GM19238 (cell line): ENCODE results near the gene DNAH5.
"Not testable (repeated sequence)": the region's sequence is repeated elsewhere in the genome, so short reads cannot be mapped to it uniquely, and the experiment has no call there.

ENCODE experiments used
- DNase-seq: peaks from one replicate; pipeline ENCODE4 v3.0.0; 2011; ENCODE audit warnings: low spot score; ENCODE audit not compliant: insufficient read length

The DNAH5 gene, protein sequence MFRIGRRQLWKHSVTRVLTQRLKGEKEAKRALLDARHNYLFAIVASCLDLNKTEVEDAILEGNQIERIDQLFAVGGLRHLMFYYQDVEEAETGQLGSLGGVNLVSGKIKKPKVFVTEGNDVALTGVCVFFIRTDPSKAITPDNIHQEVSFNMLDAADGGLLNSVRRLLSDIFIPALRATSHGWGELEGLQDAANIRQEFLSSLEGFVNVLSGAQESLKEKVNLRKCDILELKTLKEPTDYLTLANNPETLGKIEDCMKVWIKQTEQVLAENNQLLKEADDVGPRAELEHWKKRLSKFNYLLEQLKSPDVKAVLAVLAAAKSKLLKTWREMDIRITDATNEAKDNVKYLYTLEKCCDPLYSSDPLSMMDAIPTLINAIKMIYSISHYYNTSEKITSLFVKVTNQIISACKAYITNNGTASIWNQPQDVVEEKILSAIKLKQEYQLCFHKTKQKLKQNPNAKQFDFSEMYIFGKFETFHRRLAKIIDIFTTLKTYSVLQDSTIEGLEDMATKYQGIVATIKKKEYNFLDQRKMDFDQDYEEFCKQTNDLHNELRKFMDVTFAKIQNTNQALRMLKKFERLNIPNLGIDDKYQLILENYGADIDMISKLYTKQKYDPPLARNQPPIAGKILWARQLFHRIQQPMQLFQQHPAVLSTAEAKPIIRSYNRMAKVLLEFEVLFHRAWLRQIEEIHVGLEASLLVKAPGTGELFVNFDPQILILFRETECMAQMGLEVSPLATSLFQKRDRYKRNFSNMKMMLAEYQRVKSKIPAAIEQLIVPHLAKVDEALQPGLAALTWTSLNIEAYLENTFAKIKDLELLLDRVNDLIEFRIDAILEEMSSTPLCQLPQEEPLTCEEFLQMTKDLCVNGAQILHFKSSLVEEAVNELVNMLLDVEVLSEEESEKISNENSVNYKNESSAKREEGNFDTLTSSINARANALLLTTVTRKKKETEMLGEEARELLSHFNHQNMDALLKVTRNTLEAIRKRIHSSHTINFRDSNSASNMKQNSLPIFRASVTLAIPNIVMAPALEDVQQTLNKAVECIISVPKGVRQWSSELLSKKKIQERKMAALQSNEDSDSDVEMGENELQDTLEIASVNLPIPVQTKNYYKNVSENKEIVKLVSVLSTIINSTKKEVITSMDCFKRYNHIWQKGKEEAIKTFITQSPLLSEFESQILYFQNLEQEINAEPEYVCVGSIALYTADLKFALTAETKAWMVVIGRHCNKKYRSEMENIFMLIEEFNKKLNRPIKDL (N-terminal part only)

DNA sequence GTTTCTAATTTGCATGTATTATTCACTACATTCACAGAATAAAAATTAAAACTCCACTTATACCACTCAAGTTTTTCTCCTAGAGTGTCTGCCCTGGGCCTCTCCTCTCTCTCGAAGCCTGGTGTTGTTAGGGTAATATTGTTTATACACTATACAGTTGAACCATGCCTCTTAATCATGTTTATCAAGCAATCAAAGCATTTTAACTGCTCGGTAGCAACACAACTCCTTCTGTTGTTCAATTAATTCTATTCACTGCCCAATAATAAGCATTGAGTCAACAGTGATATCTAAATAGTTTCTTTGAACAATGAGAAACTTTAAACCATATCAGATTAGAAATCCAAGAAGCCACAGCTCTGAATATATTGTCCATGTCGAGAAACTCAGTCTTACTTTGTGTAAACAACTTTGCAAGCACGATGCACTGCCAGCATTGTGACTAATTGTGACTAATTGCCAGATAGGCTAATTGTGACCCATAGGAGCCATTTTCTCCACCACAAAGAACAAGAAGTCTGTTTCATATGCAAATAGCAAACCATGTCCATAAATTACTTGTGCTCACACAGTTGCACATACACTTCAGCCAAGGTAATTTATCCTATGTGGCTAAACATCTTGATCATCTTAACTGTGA is at the start of gene DNAH5:
Gene DNAH5, minus strand, starts transcription at position 129 of the 640 bp plus-strand sequence. CDS start 250 bp downstream, outside the sequence.
- no peak for DNase-seq

DNA sequence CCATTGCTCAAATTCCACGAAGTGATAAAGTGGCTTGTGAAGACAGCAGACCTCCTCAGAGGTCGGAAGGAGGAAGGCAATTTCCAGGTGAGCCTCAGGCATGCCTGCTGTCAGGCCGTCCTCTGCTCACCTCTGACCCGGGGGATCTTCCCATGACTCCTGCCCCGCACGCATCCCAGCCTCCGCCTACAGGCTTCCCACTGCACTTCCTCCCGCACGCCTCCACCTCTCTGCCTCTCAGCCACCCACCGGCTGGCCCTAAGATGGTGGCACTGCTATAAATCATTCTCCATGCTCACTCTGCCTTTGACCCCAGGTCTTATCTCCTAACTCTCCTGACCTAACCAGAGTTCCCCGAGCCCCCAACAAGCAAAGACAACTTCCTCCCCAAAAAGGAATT is 49.4 kb upstream of the DNAH5 start:
- no peak for DNase-seq

GRCh38 chr5:13992795-13993194 is 48.3 kb upstream of the DNAH5 start:
- no peak for DNase-seq

- no peak for DNase-seq
Measured at GRCh38 chr5:13991365-13991764, 46.9 kb upstream of the DNAH5 start.

DNA sequence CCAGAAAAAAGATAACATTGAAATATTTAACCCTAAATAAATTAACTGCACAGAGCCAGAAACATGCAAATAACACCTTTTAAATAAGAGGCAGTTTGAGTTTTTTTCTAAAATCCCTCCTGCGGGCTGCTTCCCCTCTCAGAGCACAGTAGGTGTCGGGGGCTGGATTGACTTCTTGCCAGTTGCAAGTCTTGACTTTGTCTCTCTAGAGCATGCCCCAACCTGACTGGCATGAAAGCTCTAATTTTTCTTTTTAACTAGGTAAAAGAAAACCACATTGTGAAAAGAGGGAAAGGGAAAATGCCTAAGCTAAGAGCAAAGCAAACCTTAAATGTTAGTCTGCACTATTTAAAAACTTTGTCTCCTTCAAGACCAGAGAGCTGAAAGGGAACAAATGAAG is 46.4 kb upstream of the DNAH5 start:
- no peak for DNase-seq

- DNase-seq = no peak
Measured at GRCh38 chr5:13989832-13990231, 45.3 kb upstream of the DNAH5 start.

- DNase-seq = peak; percentile 28
Measured at GRCh38 chr5:13987843-13988464, 43.5 kb upstream of the DNAH5 start.

GRCh38 chr5:13985731-13986418 is 41.4 kb upstream of the DNAH5 start:
- no peak for DNase-seq

DNA sequence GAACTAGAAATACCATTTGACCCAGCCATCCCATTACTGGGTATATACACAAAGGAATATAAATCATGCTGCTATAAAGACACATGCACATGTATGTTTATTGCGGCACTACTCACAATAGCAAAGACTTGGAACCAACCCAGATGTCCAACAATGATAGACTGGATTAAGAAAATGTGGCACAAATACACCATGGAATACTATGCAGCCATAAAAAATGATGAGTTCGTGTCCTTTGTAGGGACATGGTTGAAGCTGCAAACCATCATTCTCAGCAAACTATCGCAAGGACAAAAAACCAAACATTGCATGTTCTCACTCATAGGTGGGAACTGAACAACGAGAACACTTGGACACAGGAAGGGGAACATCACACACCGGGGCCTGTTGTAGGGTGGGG is 40.4 kb upstream of the DNAH5 start:
- not testable (repeated sequence) for DNase-seq

- DNase-seq = no peak
Measured at GRCh38 chr5:13976867-13977830, 32.7 kb upstream of the DNAH5 start.

GRCh38 chr5:13976223-13976622 is 31.7 kb upstream of the DNAH5 start:
- no peak for DNase-seq

DNA sequence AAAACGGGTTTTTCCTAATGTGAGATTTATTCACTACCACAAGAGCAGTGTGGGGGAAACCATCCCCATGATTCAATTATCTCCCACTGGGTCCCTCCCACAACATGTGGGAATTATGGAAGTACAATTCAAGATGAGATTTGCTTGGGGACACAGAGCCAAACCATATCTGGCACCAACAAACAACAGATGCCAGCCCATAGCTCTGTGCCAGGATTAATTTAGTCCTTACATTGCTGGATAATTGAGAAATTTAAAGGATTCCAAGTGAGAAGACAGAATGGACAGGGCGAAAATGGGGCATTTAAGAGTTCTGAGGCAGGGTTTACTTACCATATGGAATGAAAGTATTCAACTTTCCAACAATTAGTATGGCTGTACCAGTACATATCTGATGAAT is 30.8 kb upstream of the DNAH5 start:
- no peak for DNase-seq

DNA sequence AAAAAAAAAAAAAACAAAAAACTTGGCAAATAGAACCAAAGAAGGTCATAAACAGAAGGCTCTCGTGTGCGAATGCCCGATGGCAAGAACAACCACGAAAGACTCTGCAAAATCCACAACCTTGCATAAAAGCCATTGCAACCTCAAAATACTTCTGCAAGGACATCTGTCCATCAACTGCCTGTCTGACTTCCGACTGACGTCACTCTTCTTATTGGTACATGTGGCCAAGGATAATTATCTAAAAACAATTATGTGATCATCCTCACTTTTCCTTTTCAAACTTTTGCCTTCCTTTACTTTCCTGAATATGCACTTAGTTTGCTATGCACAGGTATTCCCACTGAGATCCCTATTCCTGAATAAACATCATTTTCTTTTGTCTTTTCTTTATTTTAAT is 29.2 kb upstream of the DNAH5 start:
- no peak for DNase-seq

- DNase-seq = no peak
Measured at GRCh38 chr5:13972029-13972428, 27.5 kb upstream of the DNAH5 start.

GRCh38 chr5:13957032-13957645 is 12.7 kb upstream of the DNAH5 start:
- peak; percentile 15 for DNase-seq

GRCh38 chr5:13956471-13956870 is 12.0 kb upstream of the DNAH5 start:
- no peak for DNase-seq

DNA sequence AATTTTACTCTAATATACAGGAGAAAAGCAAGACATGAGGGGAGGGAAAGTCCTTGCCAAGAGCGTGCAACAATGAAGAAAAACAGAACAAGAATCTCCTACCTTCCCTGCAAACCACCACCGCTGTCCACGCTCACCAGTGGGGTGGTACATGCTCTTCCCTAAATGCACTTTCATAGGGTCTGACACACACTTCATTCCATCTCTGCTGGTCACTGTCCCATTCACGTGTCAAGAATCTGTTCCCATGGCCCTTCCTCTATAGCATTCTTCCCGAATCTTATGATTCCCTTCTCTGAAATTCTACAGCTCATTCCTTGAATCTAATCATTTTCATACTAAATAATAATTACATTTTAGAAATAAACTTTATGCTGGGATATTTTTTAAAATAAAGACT is 11.4 kb upstream of the DNAH5 start:
- DNase-seq = no peak

- no peak for DNase-seq
Measured at GRCh38 chr5:13946111-13946510, 1.6 kb upstream of the DNAH5 start.

GRCh38 chr5:13945271-13945670 is 783 bp upstream of the DNAH5 start:
- no peak for DNase-seq
